Glomerular visceral epithelial cell (primary cell): Measurements from ENCODE around the gene ANKS1A.
"Not testable (repeated sequence)": the region's sequence is repeated elsewhere in the genome, so short reads cannot be mapped to it uniquely, and the experiment has no call there.

Experiments
- DNase-seq: peaks from one replicate; pipeline ENCODE4 v3.0.0-alpha.2; 2016; ENCODE audit errors: extremely low spot score

ANKS1A gene

GRCh38 chr6:34917626-34918285, 28.7 kb downstream of the ANKS1A start:
- DNase-seq: no peak

GRCh38 chr6:34919651-34920050, 30.6 kb downstream of the ANKS1A start:
- DNase-seq: peak; percentile 44

- no peak for DNase-seq
Measured at GRCh38 chr6:34920097-34920496, 31.0 kb downstream of the ANKS1A start.

- DNase-seq: peak; percentile 73
Measured at GRCh38 chr6:34922177-34922663, 33.2 kb downstream of the ANKS1A start.

- no peak for DNase-seq
Measured at GRCh38 chr6:34924831-34925625, 36.0 kb downstream of the ANKS1A start.

GRCh38 chr6:34926655-34927054, 37.6 kb downstream of the ANKS1A start:
- DNase-seq: peak; percentile 49

- no peak for DNase-seq
Measured at GRCh38 chr6:34928220-34928619, 39.2 kb downstream of the ANKS1A start.

- no peak for DNase-seq
Measured at GRCh38 chr6:34928695-34929094, 39.6 kb downstream of the ANKS1A start.

GRCh38 chr6:34929241-34929978, 40.4 kb downstream of the ANKS1A start:
- no peak for DNase-seq

GRCh38 chr6:34930221-34930620, 41.2 kb downstream of the ANKS1A start:
- DNase-seq: no peak

- DNase-seq: not testable (repeated sequence)
Measured at GRCh38 chr6:34932202-34932601, 43.1 kb downstream of the ANKS1A start.

- no peak for DNase-seq
Measured at GRCh38 chr6:34934516-34934915, 45.5 kb downstream of the ANKS1A start.

- no peak for DNase-seq
Measured at GRCh38 chr6:34938268-34938667, 49.2 kb downstream of the ANKS1A start.

GRCh38 chr6:34940030-34940434, 51.0 kb downstream of the ANKS1A start:
- DNase-seq: no peak

GRCh38 chr6:34941421-34941820, 52.4 kb downstream of the ANKS1A start:
- DNase-seq: no peak

GRCh38 chr6:34945317-34945716, 56.3 kb downstream of the ANKS1A start:
- DNase-seq: no peak

- no peak for DNase-seq
Measured at GRCh38 chr6:34947561-34947960, 58.5 kb downstream of the ANKS1A start.

- no peak for DNase-seq
Measured at GRCh38 chr6:34949636-34950035, 60.6 kb downstream of the ANKS1A start.

- no peak for DNase-seq
Measured at GRCh38 chr6:34950849-34951248, 61.8 kb downstream of the ANKS1A start.

- no peak for DNase-seq
Measured at GRCh38 chr6:34951731-34952130, 62.7 kb downstream of the ANKS1A start.

GRCh38 chr6:34953061-34954025, 64.3 kb downstream of the ANKS1A start:
- peak; percentile 21 for DNase-seq
